ENCODE measurements around the gene SHMT1. TPM values are rescaled to one million over a fixed set of nuclear protein-coding genes. Genes with fewer than 3 reads are reported as not detected.

SHMT1 gene
- total and polyA plus RNA-seq, 7 donors = 16.2 to 34.8 (median 26.9) TPM

DNA sequence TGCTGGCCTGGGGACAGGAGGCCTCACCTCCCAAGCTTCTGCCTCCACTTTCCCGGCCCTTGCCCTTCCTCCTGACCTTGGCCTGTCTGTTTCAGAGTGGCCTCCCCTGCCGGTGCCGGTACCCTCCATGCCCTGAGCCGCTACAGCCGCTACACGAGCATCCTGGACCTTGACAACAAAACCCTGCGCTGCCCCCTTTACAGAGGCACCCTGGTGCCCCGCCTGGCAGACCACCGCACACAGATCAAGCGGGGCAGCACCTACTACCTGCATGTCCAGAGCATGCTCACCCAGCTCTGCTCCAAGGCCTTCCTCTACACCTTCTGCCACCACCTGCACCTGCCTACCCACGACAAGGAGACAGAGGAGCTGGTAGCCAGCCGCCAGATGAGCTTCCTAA, 40.8 kb downstream of the SHMT1 start:
- H3K9me3 ChIP-seq = no peaks in the 10 kb centered on the region
- 93 to 95% methylated on average over 12 of the region's 12 CpGs for WGBS, 2 donors
- DNase-seq = peak; percentile 50
- no peak overlapping the region for H3K27ac ChIP-seq
- peaks cover 0 to 40% (median 33%) of the 10 kb centered on the region in 4 donors for H3K4me1 ChIP-seq
- H3K36me3 ChIP-seq = peaks cover 25 to 92% (median 38%) of the 10 kb centered on the region in 4 donors
- intact Hi-C loops (cut with DNase I) = no loop called here
- H3K4me3 ChIP-seq = no peak overlapping the region
- H3K27me3 ChIP-seq = no peaks in the 10 kb centered on the region
- no peak for TF ChIP-seq POLR2A (IDR thresholded peaks at IDR 0.05)
- TF ChIP-seq, protein P1, sequence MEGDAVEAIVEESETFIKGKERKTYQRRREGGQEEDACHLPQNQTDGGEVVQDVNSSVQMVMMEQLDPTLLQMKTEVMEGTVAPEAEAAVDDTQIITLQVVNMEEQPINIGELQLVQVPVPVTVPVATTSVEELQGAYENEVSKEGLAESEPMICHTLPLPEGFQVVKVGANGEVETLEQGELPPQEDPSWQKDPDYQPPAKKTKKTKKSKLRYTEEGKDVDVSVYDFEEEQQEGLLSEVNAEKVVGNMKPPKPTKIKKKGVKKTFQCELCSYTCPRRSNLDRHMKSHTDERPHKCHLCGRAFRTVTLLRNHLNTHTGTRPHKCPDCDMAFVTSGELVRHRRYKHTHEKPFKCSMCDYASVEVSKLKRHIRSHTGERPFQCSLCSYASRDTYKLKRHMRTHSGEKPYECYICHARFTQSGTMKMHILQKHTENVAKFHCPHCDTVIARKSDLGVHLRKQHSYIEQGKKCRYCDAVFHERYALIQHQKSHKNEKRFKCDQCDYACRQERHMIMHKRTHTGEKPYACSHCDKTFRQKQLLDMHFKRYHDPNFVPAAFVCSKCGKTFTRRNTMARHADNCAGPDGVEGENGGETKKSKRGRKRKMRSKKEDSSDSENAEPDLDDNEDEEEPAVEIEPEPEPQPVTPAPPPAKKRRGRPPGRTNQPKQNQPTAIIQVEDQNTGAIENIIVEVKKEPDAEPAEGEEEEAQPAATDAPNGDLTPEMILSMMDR (IDR thresholded peaks at IDR 0.05) = no peak
- no peak for TF ChIP-seq EP300 (IDR thresholded peaks at IDR 0.05)
- no peak for TF ChIP-seq POLR2AphosphoS5 (IDR thresholded peaks at IDR 0.05)

DNA sequence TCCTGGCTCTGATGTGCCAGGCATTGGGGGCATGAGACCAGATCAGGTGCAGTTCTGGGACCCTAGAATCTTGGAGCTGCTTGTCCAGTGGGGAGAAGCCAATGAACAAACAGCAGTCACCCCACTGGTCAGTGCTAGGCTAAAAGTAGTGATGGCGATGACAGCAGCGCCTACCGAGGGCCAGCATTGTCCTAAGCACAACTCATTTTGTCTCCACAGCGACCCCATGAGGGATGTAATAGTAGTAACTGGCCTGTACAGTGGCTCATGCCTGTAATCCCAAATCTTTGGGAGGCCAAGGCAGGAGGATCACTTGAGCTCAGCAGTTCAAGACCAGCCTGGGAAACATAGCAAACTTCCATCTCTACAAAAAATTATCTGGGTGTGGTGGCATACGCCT, 42.0 kb downstream of the SHMT1 start:
- H3K36me3 ChIP-seq = peaks cover 20 to 86% (median 36%) of the 10 kb centered on the region in 4 donors
- H3K27ac ChIP-seq = no peak overlapping the region
- WGBS, 2 donors = 79 to 83% methylated on average over 5 of the region's 5 CpGs
- H3K9me3 ChIP-seq = no peaks in the 10 kb centered on the region
- TF ChIP-seq, protein P1 (IDR thresholded peaks at IDR 0.05) = no peak
- TF ChIP-seq EP300 (IDR thresholded peaks at IDR 0.05) (no peak), POLR2A (IDR thresholded peaks at IDR 0.05) (no peak), POLR2AphosphoS5 (IDR thresholded peaks at IDR 0.05) (no peak)
- DNase-seq = peak; percentile 46
- H3K4me3 ChIP-seq = no peak overlapping the region
- H3K27me3 ChIP-seq = no peaks in the 10 kb centered on the region
- peaks cover 0 to 52% (median 45%) of the 10 kb centered on the region in 4 donors for H3K4me1 ChIP-seq
- intact Hi-C loops (cut with DNase I) = no loop called here

DNA sequence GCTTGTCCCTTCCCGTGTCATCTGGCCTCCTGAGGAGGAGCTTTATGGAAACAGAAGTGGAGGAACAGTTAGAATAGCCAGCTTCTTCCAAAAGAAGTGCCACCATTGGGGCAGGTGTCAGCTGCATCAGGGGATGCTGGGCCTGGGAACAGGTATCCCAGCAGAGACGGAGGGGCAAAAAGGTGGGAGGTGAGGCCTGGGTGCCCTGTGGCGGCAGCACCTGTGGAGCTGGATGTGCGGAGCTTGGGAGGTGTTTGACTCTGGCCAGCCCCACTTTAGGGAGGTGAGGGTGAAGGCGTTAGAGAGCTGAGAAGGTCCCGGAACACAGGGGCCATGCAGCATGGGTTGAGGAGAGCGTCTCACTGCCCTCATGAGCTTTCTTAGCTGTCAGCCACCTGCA, 43.0 kb downstream of the SHMT1 start:
- Histone ChIP-seq H3K4me3 (no peak overlapping the region), H3K27me3 (no peaks in the 10 kb centered on the region), H3K9me3 (no peaks in the 10 kb centered on the region), H3K36me3 (peaks cover 20 to 77% (median 36%) of the 10 kb centered on the region in 4 donors), H3K27ac (no peak overlapping the region), H3K4me1 (peaks cover 0 to 60% (median 54%) of the 10 kb centered on the region in 4 donors)
- intact Hi-C loops (cut with DNase I) = no loop called here
- DNase-seq = peak; percentile 28
- 88 to 90% methylated on average over 7 of the region's 7 CpGs for WGBS, 2 donors
- TF ChIP-seq POLR2AphosphoS5 (IDR thresholded peaks at IDR 0.05) (no peak), EP300 (IDR thresholded peaks at IDR 0.05) (no peak), POLR2A (IDR thresholded peaks at IDR 0.05) (no peak)
- TF ChIP-seq, protein P1 (IDR thresholded peaks at IDR 0.05) = no peak

DNA sequence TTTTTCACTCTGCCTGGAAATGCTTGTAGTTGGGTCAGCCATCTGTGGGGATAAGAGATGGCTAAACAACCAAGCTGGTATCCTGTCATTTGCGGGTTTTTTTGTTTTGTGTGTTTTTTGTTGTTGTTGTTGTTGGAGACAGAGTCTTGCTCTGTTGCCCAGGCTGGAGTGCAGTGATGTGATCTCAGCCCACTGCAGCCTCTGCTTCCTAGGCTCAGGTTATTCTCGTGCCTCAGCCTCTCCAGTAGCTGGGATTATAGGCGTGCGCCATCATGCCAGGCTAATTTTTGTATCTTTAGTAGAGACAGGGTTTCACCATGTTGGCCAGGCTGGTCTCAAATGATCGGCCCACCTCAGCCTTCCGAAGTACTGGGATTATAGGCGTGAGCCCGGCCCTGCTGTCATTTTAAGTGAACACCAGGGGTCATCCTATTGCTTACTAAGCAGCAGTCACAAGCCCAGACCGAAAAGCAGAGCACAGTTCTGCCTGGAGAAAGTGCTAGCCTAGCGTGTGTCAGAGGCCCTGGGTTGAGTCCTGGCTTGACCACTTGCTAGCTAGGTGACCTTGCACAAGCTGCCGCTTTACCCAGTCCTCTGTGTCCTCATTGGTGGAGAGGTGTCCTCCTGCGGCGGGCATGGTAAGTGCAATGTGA, 43.6 kb downstream of the SHMT1 start:
- intact Hi-C loops (cut with DNase I) = loop anchor here (5.0 kb wide), 1 partner anchor 92 kb away; the partner anchor contains the start of gene LLGL1
- H3K4me3 ChIP-seq = peak overlapping the region in 1 of 4 donors; percentile 13
- WGBS, 2 donors = 67 to 71% methylated on average over 13 of the region's 13 CpGs
- H3K27ac ChIP-seq = no peak overlapping the region
- H3K36me3 ChIP-seq = peaks cover 14 to 71% (median 31%) of the 10 kb centered on the region in 4 donors
- H3K27me3 ChIP-seq = no peaks in the 10 kb centered on the region
- no peaks in the 10 kb centered on the region for H3K9me3 ChIP-seq
- H3K4me1 ChIP-seq = peaks cover 0 to 60% (median 54%) of the 10 kb centered on the region in 4 donors
- DNase-seq = peak; percentile 61
- TF ChIP-seq, protein P1 (IDR thresholded peaks at IDR 0.05) = peak in 1 of 4 experiments; percentile 32
- TF ChIP-seq POLR2A (IDR thresholded peaks at IDR 0.05) = no peak
